Amniotic epithelial cell (primary cell): Measurements from ENCODE around the gene SLC10A3.
A peak's percentile ranks its signal among the peaks of the same experiment; 100 is the strongest.
"Not testable (repeated sequence)": the region's sequence is repeated elsewhere in the genome, so short reads cannot be mapped to it uniquely, and the experiment has no call there.

Source experiments
- DNase-seq: peaks from one replicate; pipeline ENCODE4 v3.0.0-alpha.2; 2010; ENCODE audit warnings: low read depth

Gene SLC10A3

DNA sequence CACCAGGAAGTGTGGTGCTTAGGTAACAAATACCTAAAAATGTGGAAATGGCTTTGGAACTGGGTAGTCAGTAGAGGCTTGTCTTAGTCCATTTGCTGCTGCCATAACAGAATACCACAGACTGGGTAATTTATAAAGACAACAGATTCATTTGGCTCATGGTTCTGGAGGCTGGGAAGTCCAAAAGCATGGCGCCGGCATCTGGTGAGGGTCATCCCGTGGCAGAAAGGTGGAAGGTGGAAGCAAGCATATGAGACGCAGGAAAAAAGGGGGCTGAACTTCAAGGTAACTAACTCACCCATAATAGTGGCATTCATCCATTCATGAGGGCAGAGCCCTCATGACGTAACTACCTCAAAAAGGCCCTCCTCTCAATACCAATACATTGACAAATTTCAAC is 19.0 kb upstream of the SLC10A3 start:
- DNase-seq: no peak

GRCh38 chrX:154508384-154508745 is 17.9 kb upstream of the SLC10A3 start:
- DNase-seq: no peak

- no peak for DNase-seq
Observed at GRCh38 chrX:154507673-154508383, 17.4 kb upstream of the SLC10A3 start.

DNA sequence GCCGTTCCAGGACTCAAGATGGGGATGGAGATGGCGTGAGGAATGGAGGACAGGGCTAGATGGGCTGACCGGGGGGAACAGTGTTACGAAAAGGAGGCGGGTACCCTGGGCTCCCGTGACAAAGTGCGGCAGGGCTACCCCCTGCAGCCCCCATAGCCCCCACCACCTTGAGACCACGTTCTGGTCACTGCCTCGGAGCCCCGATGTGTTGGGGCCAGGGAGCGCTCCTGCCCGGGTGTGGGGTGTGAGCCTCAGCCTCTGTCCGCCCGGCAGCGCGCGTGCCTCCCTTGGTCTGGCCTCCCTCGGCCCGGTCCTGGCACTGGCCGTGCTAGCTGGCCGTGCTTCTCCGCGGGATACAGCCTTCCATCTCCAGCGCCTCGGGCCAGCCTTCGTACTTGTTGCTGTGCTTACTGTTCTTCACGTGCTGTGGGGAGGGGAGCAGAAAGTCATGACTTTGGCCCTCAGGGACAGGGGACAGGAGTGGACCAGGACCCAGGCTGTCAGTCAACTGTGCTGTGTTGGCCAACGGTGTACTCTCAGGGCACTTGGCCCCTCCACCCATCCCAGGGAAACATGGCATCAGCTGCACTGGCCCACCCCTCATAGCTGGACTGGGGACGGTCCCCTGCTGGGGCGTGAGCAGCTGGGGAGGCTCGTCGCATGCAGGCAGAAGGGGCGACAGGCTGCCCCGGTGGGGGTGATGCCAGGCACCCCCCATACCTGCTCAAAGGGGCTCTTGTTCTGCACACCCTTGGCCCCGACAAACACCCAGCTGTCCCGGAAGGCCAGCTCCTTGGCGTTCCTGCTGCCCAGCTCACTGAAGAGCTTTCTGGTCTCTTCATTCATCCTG is 16.3 kb upstream of the SLC10A3 start:
- no peak for DNase-seq

- DNase-seq: peak; percentile 42
Observed at GRCh38 chrX:154505734-154506133, 15.3 kb upstream of the SLC10A3 start.

DNA sequence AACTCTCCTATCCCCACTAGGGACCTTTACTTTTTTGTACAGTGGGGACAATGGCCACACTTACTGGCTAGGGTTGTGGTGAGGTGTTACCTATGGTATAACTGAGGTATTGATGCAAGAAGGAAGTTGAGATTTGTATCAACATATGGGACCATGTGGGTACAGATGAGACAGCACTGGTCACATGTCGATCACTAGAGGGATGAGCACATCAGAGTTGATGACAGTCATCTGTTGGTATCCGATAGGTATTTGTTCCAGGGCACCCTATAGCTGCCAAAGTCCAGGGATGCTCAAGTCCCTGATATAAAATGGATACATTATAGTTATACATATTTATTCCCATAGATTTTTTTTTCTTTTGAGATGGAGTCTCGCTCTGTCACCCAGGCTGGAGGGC is 12.6 kb upstream of the SLC10A3 start:
- DNase-seq: no peak

- no peak for DNase-seq
Observed at GRCh38 chrX:154502098-154502497, 11.7 kb upstream of the SLC10A3 start.

GRCh38 chrX:154501423-154501822 is 11.0 kb upstream of the SLC10A3 start:
- DNase-seq: not testable (repeated sequence)

GRCh38 chrX:154496591-154497137 is 6.2 kb upstream of the SLC10A3 start:
- not testable (repeated sequence) for DNase-seq

GRCh38 chrX:154495472-154495922 is 5.1 kb upstream of the SLC10A3 start:
- no peak for DNase-seq

GRCh38 chrX:154494715-154495114 is 4.3 kb upstream of the SLC10A3 start:
- DNase-seq: no peak

- DNase-seq: peak; percentile 45
Observed at GRCh38 chrX:154490021-154490413, 412 bp downstream of the SLC10A3 start.

DNA sequence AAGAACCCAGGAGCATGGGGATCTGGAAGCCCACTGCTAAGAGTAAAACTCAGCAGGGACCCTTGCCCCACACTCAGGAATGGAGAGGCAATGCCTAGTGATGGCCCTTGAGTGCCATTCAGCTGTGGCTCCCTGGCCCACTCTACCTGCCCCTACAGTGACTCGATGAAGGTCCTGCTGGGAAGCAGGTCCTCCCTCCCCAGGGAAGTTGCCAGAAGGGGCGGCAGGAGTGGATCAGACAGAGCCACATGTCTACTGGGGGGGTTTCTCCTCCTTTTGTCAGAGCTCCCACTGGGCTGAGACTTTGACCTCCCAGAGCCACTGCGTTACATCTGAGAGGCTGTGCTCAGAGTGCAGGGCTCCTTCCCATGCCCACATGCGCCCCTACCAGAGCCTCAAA is 1.2 kb downstream of the SLC10A3 start:
- DNase-seq: no peak

DNA sequence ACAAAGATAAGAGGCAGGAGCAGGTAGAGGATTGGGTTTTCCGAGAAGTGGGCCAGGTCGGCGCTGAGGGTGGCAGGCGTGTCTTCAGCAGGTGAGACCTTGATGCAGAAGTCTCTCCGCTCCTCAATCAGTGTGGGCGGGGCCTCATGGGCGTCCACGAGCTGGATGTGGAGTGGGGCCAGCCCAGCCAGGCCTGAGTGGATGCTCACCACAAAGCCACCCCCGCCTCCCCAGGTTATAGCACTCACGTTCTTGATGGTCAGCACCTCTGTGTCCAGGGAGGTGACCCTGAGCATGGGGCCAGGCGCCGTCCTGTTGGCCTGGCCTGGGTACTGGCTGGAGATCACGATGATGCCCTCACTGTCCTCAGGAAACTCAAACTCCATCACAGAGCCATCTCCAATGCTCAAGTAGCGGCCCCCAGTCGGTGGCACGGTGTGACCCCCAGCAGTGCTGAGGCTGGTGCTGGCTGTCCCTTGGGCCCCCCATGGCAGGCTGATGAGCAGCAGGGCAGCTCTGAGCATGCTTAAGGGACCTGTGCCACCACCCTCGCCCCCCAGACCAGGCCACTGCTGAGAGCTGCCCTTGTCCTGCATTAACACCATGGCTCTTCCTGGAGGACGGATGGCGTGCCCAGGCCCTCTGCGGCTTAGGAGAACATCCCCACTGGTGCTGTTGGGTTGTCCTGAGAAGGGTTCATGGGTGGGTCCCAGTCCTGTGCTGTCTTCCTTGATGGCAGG is 1.9 kb downstream of the SLC10A3 start:
- no peak for DNase-seq

- DNase-seq: no peak
Observed at GRCh38 chrX:154487518-154488290, 2.7 kb downstream of the SLC10A3 start.

DNA sequence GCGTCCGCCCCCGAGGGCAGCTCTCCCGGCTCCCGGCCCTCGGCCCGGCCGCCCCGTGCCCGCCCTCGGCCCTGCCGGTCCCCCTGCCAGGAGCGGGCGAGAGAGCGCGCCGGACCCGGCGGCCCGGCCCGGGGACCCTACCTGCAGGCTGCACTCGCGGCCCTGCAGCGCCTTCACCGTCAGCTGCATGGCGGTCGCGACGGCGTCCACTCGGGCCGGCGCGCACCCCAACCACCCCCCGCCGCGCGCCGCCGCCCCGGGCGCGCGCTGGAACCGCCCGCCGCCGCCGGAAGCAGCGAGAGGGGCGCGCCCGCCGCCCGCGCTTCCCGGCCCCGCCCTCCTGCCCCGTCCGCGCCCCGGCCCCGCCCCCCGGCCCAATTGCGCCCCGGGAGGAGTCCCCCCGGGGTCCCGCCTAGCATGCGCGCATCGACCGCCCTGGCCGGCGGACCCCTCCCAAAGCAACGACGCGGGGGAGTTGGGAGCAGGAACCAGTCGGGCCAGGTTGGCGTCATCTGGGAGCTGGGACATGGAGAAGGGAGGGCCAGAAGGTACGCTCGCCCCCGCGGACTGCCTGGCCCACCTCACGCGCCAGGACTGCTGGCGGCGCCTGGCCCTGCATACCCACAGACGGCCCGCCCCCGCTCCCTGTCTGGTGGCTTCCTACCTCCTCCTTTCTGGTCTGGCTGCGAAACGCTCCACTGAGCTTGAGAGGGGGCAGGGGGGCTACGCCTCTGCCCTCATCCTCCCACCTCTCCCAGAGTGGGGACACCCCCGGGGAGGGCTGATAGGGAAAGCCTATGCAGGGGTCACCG is 3.8 kb downstream of the SLC10A3 start, which contains the start of gene UBL4A:
Gene UBL4A (minus strand): TSS at position 220 of the 812 bp plus-strand sequence. CDS start 31 bp downstream, at position 189.
- DNase-seq: peak; percentile 80

DNA sequence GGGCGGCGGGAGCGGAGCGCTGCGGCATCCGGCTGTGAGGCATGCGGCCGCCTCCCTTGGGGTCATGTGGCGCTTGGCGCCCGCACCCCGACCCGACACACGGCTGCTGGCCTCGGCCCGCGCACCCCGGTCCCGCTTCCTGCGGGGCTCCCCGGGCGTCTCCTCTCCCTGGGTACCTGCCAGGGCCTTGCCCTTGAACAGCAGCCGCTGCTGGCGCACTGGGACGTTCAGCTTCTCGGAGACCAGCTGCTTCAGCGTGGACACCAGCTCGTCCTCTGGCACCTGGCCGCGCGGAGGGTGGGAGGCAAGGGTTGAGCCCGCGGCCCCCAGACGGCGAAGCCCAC is 4.4 kb downstream of the SLC10A3 start:
- no peak for DNase-seq

GRCh38 chrX:154485150-154486051 is 5.0 kb downstream of the SLC10A3 start:
- no peak for DNase-seq
